IMR-90 (cell line): ENCODE measurements around the gene LHFPL3. TPM values are rescaled to one million over a fixed set of nuclear protein-coding genes. Genes with fewer than 3 reads are reported as not detected.

Experiments used
- ATAC-seq: fragments of 200-7000 bp; cut with Tn5 transposase; 2 replicates; pipeline ENCODE4 v1.9.1; 2020; ENCODE audit warnings: low read depth, mild to moderate bottlenecking, moderate library complexity
- BruUV-seq: library from RNA; stranded (reverse); fragments of 400-500 nt; replicated peaks from 2 replicates; lab custom pipeline; 2021; lab: Mats Ljungman, UMichigan
- CTCF ChIA-PET: fragments of 300-600 bp; formaldehyde crosslinking; extraction: SDS; loops from one replicate; lab custom pipeline; 2021; ENCODE audit warnings: antibody characterized with exemption; lab: Yijun Ruan, JAX
- POLR2A ChIA-PET: fragments of 300-600 bp; sonication (Branson Sonifier 250); formaldehyde crosslinking; loops from one replicate; lab custom pipeline; 2022; ENCODE audit warnings: antibody characterized with exemption; ENCODE audit not compliant: unreplicated experiment; lab: Charles Lee
- DNase-seq: peaks from one replicate; pipeline ENCODE4 v3.0.0; 2013
- H2AFZ ChIP-seq: replicated peaks from 2 replicates; pipeline ENCODE3; 2013; ENCODE audit warnings: low read length, mild to moderate bottlenecking; ENCODE audit not compliant: poor library complexity
- H2AK5ac ChIP-seq: 2 replicates; pipeline ENCODE4 v1.6.1; 2013; ENCODE audit warnings: low read depth, low read length, inconsistent platforms
- H2AK9ac ChIP-seq: replicated peaks from 2 replicates; pipeline ENCODE3; 2013; ENCODE audit warnings: mild to moderate bottlenecking, low read depth, low read length, moderate library complexity; ENCODE audit not compliant: poor library complexity
- H2BK120ac ChIP-seq: 2 replicates; pipeline ENCODE4 v1.6.1; 2013; ENCODE audit warnings: low read depth, low read length, inconsistent platforms
- H2BK15ac ChIP-seq: 3 replicates; pipeline ENCODE4 v1.6.1; 2013; ENCODE audit warnings: low read depth, low read length, inconsistent platforms
- H2BK20ac ChIP-seq: 2 replicates; pipeline ENCODE4 v1.6.1; 2013; ENCODE audit warnings: low read depth, mild to moderate bottlenecking, inconsistent platforms, low read length, moderate library complexity
- H2BK5ac ChIP-seq: 2 replicates; pipeline ENCODE4 v1.6.1; 2013; ENCODE audit warnings: mild to moderate bottlenecking, low read depth, low read length, inconsistent platforms; ENCODE audit not compliant: poor library complexity, severe bottlenecking
- H3K14ac ChIP-seq: replicated peaks from 2 replicates; pipeline ENCODE4 v1.6.1; 2013; ENCODE audit warnings: low read depth, low read length, inconsistent platforms
- H3K18ac ChIP-seq: 2 replicates; pipeline ENCODE4 v1.6.1; 2013; ENCODE audit warnings: low read depth, low read length, control low read depth
- H3K23ac ChIP-seq: 2 replicates; pipeline ENCODE4 v1.6.1; 2013; ENCODE audit warnings: low read depth, low read length, inconsistent platforms
- H3K27ac ChIP-seq: 2 replicates; pipeline ENCODE4 v1.5.1; 2013; ENCODE audit warnings: mild to moderate bottlenecking, control low read depth, low read length; ENCODE audit not compliant: insufficient read depth
- H3K27me3 ChIP-seq: 2 replicates; pipeline ENCODE4 v1.6.1; 2013; ENCODE audit warnings: low read length; ENCODE audit not compliant: control insufficient read depth, insufficient read depth
- H3K36me3 ChIP-seq: 2 replicates; pipeline ENCODE4 v1.6.1; 2013; ENCODE audit warnings: low read length, mixed read lengths; ENCODE audit not compliant: control insufficient read depth, insufficient read depth
- H3K4ac ChIP-seq: 2 replicates; pipeline ENCODE4 v1.6.1; 2013; ENCODE audit warnings: low read depth, low read length, inconsistent platforms
- H3K4me1 ChIP-seq: 2 replicates; pipeline ENCODE4 v1.6.1; 2013; ENCODE audit warnings: low read length, mixed read lengths; ENCODE audit not compliant: control insufficient read depth, insufficient read depth
- H3K4me2 ChIP-seq: 2 replicates; pipeline ENCODE4 v1.6.1; 2013; ENCODE audit warnings: low read depth, mild to moderate bottlenecking, control low read depth, low read length, moderate library complexity
- H3K4me3 ChIP-seq: 2 replicates; pipeline ENCODE4 v1.5.1; 2013; ENCODE audit warnings: low read depth, mild to moderate bottlenecking, control low read depth, low read length, moderate library complexity; ENCODE audit not compliant: insufficient read depth
- H3K56ac ChIP-seq: 2 replicates; pipeline ENCODE4 v1.6.1; 2013; ENCODE audit warnings: low read length, inconsistent platforms; ENCODE audit not compliant: insufficient read depth; ENCODE audit errors: extremely low read depth
- H3K79me1 ChIP-seq, 2 experiments: 2 replicates each; pipeline ENCODE4 v1.6.1; 2013; ENCODE audit warnings: low read length in 2 of 2, inconsistent platforms in 1 of 2, low read depth in 1 of 2
- H3K9ac ChIP-seq: 2 replicates; pipeline ENCODE4 v1.6.1; 2013; ENCODE audit warnings: low read depth, low read length, control low read depth
- H3K9me1 ChIP-seq: 2 replicates; pipeline ENCODE4 v1.6.1; 2013; ENCODE audit warnings: low read length, inconsistent platforms; ENCODE audit not compliant: insufficient read depth
- H3K9me3 ChIP-seq: 2 replicates; pipeline ENCODE4 v1.6.1; 2013; ENCODE audit warnings: low read length; ENCODE audit not compliant: control insufficient read depth, insufficient read depth
- H4K20me1 ChIP-seq: 2 replicates; pipeline ENCODE4 v1.6.1; 2013; ENCODE audit warnings: low read length, inconsistent platforms; ENCODE audit not compliant: insufficient read depth
- H4K5ac ChIP-seq: 2 replicates; pipeline ENCODE4 v1.6.1; 2013; ENCODE audit warnings: mild to moderate bottlenecking, low read depth, low read length, control low read depth
- H4K8ac ChIP-seq, 2 experiments: 2 replicates each; pipeline ENCODE4 v1.6.1; 2013; ENCODE audit warnings: low read depth in 2 of 2, low read length in 2 of 2, control low read depth in 1 of 2, inconsistent platforms in 1 of 2
- H4K91ac ChIP-seq: 2 replicates; pipeline ENCODE4 v1.6.1; 2013; ENCODE audit warnings: low read depth, low read length, inconsistent platforms; ENCODE audit not compliant: insufficient read depth
- FOS ChIP-seq: fragments of 150-350 bp; IDR thresholded peaks from 2 replicates; pipeline ENCODE4 v1.6.1; 2016; ENCODE audit warnings: low read depth, low read length
- MXI1 ChIP-seq: IDR thresholded peaks from 2 replicates; pipeline ENCODE4 v1.6.1; 2012; ENCODE audit warnings: low read depth, mild to moderate bottlenecking, low read length, moderate library complexity, borderline replicate concordance
- POLR2A ChIP-seq: IDR thresholded peaks from 2 replicates; pipeline ENCODE4 v1.6.1; 2012; ENCODE audit warnings: mild to moderate bottlenecking, low read depth, low read length
- RAD21 ChIP-seq: IDR thresholded peaks from 2 replicates; pipeline ENCODE4 v1.6.1; 2012; ENCODE audit warnings: low read length, improper control_type of control experiment
- RCOR1 ChIP-seq: IDR thresholded peaks from 2 replicates; pipeline ENCODE4 v1.6.1; 2012; ENCODE audit warnings: mild to moderate bottlenecking, low read length, improper control_type of control experiment; ENCODE audit not compliant: insufficient replicate concordance
- SMC3 ChIP-seq: fragments of 150-350 bp; IDR thresholded peaks from 2 replicates; pipeline ENCODE4 v1.6.1; 2016; ENCODE audit warnings: low read depth, mild to moderate bottlenecking, antibody characterized with exemption, low read length, moderate library complexity
- WGBS, 2 experiments: methylation state at CpG; one replicate each; pipeline versions ENCODE4 v1.1.5 to v1.1.7; 2013; ENCODE audit warnings: missing lambda C conversion rate in 2 of 2; ENCODE audit not compliant: insufficient read length in 1 of 2; ENCODE audit errors: extremely low coverage in 2 of 2; 5-methylcytosine and 5-hydroxymethylcytosine counted together
- dilution Hi-C: fragments of 300-500 bp; cut with HindIII; formaldehyde crosslinking; loops from one replicate; pipeline ENCODE4 v1.14.3; 2018; ENCODE audit warnings: low sequenced_read_pairs; ENCODE audit not compliant: unreplicated experiment
- in situ Hi-C: fragments of 300-500 bp; cut with MboI; formaldehyde crosslinking; loops from 3 replicates; pipeline ENCODE4 v1.14.3; 2019; ENCODE audit warnings: low sequenced_read_pairs, inconsistent platforms, mixed read lengths
- intact Hi-C: fragments of 100-400 bp; cut with micrococcal nuclease; formaldehyde crosslinking; loops from 2 replicates; pipeline ENCODE4 v1.10.0; 2022
- polyA plus RNA-seq, 3 experiments: library from polyadenylated mRNA; depleted of rRNA; stranded (reverse); fragments of >200 nt; gene quantifications; 2 replicates each; pipeline ENCODE4 v1.2.3, GENCODE V29; 2012; ENCODE audit warnings: low replicate concordance in 1 of 3
- total RNA-seq: library from RNA; depleted of rRNA; stranded (reverse); fragments of >200 nt; gene quantifications from 2 replicates; pipeline ENCODE4 v1.2.3, GENCODE V29; 2012
- TF ChIP-seq, protein P1 (sequence below): fragments of 150-350 bp; IDR thresholded peaks from 2 replicates; pipeline ENCODE4 v1.6.1; 2017; ENCODE audit warnings: mild to moderate bottlenecking, antibody characterized with exemption, low read length, low read depth

LHFPL3 gene
- total and polyA plus RNA-seq, 2 of the 4 experiments (the other 2 are of a cell fraction): not detected

DNA sequence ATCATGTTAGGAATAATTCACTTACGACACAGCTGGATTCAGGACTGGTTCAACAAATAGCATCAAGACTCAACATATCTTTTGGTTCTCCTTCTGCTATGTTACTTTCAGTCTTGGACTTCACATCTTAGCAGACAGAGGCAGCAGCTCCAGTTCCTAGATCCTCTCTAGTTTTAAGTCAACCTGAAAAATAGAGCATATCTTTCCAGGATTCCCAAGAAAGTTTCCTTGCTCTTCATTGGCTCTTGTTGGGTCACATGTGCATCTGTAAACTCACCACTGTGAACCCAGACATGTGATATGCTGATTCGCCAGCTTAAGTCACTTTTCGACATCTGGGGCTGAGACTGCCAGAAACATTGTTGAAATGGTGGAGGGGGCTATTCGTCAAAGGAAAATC, 475.5 kb downstream of the LHFPL3 start:
- no peak overlapping the region for H4K8ac ChIP-seq
- H2BK120ac ChIP-seq: no peak overlapping the region
- H3K4me3 ChIP-seq: no peak overlapping the region
- no peak for ATAC-seq
- 64% methylated on average over 4 of the region's 4 CpGs; no CpG with 5 or more reads in 1 of the 2 experiments for WGBS, 2 experiments
- H3K27me3 ChIP-seq: no peaks in the 10 kb centered on the region
- TF ChIP-seq, protein P1, sequence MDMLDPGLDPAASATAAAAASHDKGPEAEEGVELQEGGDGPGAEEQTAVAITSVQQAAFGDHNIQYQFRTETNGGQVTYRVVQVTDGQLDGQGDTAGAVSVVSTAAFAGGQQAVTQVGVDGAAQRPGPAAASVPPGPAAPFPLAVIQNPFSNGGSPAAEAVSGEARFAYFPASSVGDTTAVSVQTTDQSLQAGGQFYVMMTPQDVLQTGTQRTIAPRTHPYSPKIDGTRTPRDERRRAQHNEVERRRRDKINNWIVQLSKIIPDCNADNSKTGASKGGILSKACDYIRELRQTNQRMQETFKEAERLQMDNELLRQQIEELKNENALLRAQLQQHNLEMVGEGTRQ: no peak
- no peak for TF ChIP-seq FOS
- TF ChIP-seq POLR2A: no peak
- no peak for TF ChIP-seq SMC3
- TF ChIP-seq RAD21: no peak
- TF ChIP-seq MXI1: no peak
- no peak for TF ChIP-seq RCOR1
- no TSS peak for BruUV-seq
- no peak overlapping the region for H3K23ac ChIP-seq
- H2BK5ac ChIP-seq: no peak overlapping the region
- H3K36me3 ChIP-seq: no peaks in the 10 kb centered on the region
- H2BK20ac ChIP-seq: no peak overlapping the region
- no peaks in the 10 kb centered on the region for H3K4me1 ChIP-seq
- no peak overlapping the region for H3K27ac ChIP-seq
- in situ Hi-C loops (no loop called here), dilution Hi-C loops (no loop called here), intact Hi-C loops (no loop called here)
- no peaks in the 10 kb centered on the region for H3K79me1 ChIP-seq
- no peak overlapping the region for H3K56ac ChIP-seq
- no peak overlapping the region for H2AFZ ChIP-seq
- H3K4me2 ChIP-seq: no peak overlapping the region
- H4K20me1 ChIP-seq: no peaks in the 10 kb centered on the region
- no peak overlapping the region for H4K91ac ChIP-seq
- no peak overlapping the region for H3K4ac ChIP-seq
- H2BK15ac ChIP-seq: no peak overlapping the region
- no peak overlapping the region for H2AK9ac ChIP-seq
- H4K5ac ChIP-seq: no peak overlapping the region
- no peaks in the 10 kb centered on the region for H3K9me3 ChIP-seq
- CTCF ChIA-PET: no interaction called here
- H3K9ac ChIP-seq: no peak overlapping the region
- DNase-seq: no peak
- POLR2A ChIA-PET: no interaction called here
- no peak overlapping the region for H3K14ac ChIP-seq
- H2AK5ac ChIP-seq: no peak overlapping the region
- H3K9me1 ChIP-seq: no peaks in the 10 kb centered on the region
- no peak overlapping the region for H3K18ac ChIP-seq
